RWPE2 (cell line): ENCODE data around the gene BCL3.
A peak's percentile ranks its signal among the peaks of the same experiment; 100 is the strongest.

ENCODE experiments used
- ATAC-seq: fragments of 200-7000 bp; cut with Tn5 transposase; 3 replicates; pipeline ENCODE4 v1.9.1; 2021; ENCODE audit warnings: low read depth
- DNase-seq: peaks from one replicate; pipeline ENCODE4 v3.0.0-alpha.2; 2020; ENCODE audit warnings: low spot score
- H3K27ac ChIP-seq: fragments of 450-650 bp; 2 replicates; pipeline ENCODE4 v1.5.1; 2017; ENCODE audit warnings: mild to moderate bottlenecking; ENCODE audit not compliant: poor library complexity, severe bottlenecking
- H3K27me3 ChIP-seq: fragments of 250-450 bp; sonication (Bioruptor Pico); 2 replicates; pipeline ENCODE4 v1.5.1; 2021; ENCODE audit warnings: mild to moderate bottlenecking, moderate library complexity; ENCODE audit not compliant: insufficient read depth, poor library complexity, severe bottlenecking
- H3K36me3 ChIP-seq: fragments of 250-450 bp; sonication (Bioruptor Pico); 2 replicates; pipeline ENCODE4 v1.5.1; 2020; ENCODE audit warnings: low read depth, mild to moderate bottlenecking, moderate library complexity
- H3K4me1 ChIP-seq: fragments of 250-450 bp; sonication (Bioruptor Pico); 2 replicates; pipeline ENCODE4 v1.5.1; 2021; ENCODE audit warnings: mild to moderate bottlenecking, moderate library complexity; ENCODE audit not compliant: insufficient read depth, poor library complexity, severe bottlenecking
- H3K4me3 ChIP-seq: fragments of 250-450 bp; sonication (Bioruptor Pico); 2 replicates; pipeline ENCODE4 v1.5.1; 2021; ENCODE audit warnings: mild to moderate bottlenecking, moderate library complexity; ENCODE audit not compliant: severe bottlenecking
- H3K9me3 ChIP-seq: fragments of 250-450 bp; sonication (Bioruptor Pico); 2 replicates; pipeline ENCODE4 v1.5.1; 2021; ENCODE audit warnings: mild to moderate bottlenecking, moderate library complexity; ENCODE audit not compliant: severe bottlenecking
- TF ChIP-seq, protein P1 (sequence below): fragments of 450-650 bp; IDR thresholded peaks from one replicate; pipeline ENCODE4 v1.5.1; 2017; ENCODE audit warnings: mild to moderate bottlenecking, moderate library complexity; ENCODE audit not compliant: poor library complexity, severe bottlenecking

BCL3 gene

GRCh38 chr19:44808463-44809371 is 60.2 kb downstream of the BCL3 start, which contains the start of gene BCAM:
BCAM (plus strand) TSS chr19:44809103; CDS start chr19:44809125, 22 bp downstream.
- no peak for DNase-seq
- no peaks in the 10 kb centered on the region for H3K27me3 ChIP-seq
- H3K4me1 ChIP-seq: peaks cover 20% of the 10 kb centered on the region
- ATAC-seq: peak; percentile 15
- peak within 1 kb of the TSS; percentile 75 for H3K27ac ChIP-seq
- H3K4me3 ChIP-seq: peak within 1 kb of the TSS; percentile 74
- no peaks in the 10 kb centered on the region for H3K9me3 ChIP-seq
- H3K36me3 ChIP-seq: peaks cover 24% of the 10 kb centered on the region
- TF ChIP-seq, protein P1, sequence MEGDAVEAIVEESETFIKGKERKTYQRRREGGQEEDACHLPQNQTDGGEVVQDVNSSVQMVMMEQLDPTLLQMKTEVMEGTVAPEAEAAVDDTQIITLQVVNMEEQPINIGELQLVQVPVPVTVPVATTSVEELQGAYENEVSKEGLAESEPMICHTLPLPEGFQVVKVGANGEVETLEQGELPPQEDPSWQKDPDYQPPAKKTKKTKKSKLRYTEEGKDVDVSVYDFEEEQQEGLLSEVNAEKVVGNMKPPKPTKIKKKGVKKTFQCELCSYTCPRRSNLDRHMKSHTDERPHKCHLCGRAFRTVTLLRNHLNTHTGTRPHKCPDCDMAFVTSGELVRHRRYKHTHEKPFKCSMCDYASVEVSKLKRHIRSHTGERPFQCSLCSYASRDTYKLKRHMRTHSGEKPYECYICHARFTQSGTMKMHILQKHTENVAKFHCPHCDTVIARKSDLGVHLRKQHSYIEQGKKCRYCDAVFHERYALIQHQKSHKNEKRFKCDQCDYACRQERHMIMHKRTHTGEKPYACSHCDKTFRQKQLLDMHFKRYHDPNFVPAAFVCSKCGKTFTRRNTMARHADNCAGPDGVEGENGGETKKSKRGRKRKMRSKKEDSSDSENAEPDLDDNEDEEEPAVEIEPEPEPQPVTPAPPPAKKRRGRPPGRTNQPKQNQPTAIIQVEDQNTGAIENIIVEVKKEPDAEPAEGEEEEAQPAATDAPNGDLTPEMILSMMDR: peak; percentile 1
